Upper lobe of right lung (tissue), 1 donor: ENCODE data around the gene CGNL1. TPM values are rescaled to one million over a fixed set of nuclear protein-coding genes. Genes with fewer than 3 reads are reported as not detected.

Experiments used
- ATAC-seq: fragments of 200-7000 bp; cut with Tn5 transposase; one replicate; pipeline ENCODE4 v1.9.1; 2020; ENCODE audit warnings: mild to moderate bottlenecking, moderate library complexity
- DNase-seq: peaks from one replicate; pipeline ENCODE4 v3.0.0-alpha.2; 2020
- H3K27ac ChIP-seq: fragments of 200-600 bp; one replicate; pipeline ENCODE4 v1.8.0; 2022
- H3K27me3 ChIP-seq: fragments of 200-600 bp; one replicate; pipeline ENCODE4 v1.8.0; 2022; ENCODE audit warnings: mild to moderate bottlenecking
- H3K36me3 ChIP-seq: fragments of 200-600 bp; one replicate; pipeline ENCODE4 v1.8.0; 2022
- H3K4me1 ChIP-seq: fragments of 200-600 bp; one replicate; pipeline ENCODE4 v1.8.0; 2022
- H3K4me3 ChIP-seq: fragments of 200-600 bp; one replicate; pipeline ENCODE4 v1.8.0; 2022; ENCODE audit warnings: mild to moderate bottlenecking
- H3K9me3 ChIP-seq: fragments of 200-600 bp; one replicate; pipeline ENCODE4 v1.8.0; 2022
- intact Hi-C: fragments of 100-400 bp; cut with DNase I; formaldehyde crosslinking; loops from one replicate; pipeline ENCODE4 v1.11.0; 2022
- total RNA-seq: library from RNA; stranded (reverse); fragmentation: NEBNext Ultra II Directional; extraction: Animal tissue kit (Norgen Biotek cat#: 25700); gene quantifications from one replicate; pipeline ENCODE4 v1.2.1, GENCODE V29; 2021
- TF ChIP-seq, protein P1 (sequence below): fragments of 200-600 bp; IDR thresholded peaks from one replicate; pipeline ENCODE4 v1.8.0; 2022; ENCODE audit warnings: antibody characterized with exemption
- donor health status: DM: no; HTN: yes; CAD: no; lungs with severe emphysema.

CGNL1 gene
- total RNA-seq, 1 donor from 2014 or later, result 54.9 TPM

DNA sequence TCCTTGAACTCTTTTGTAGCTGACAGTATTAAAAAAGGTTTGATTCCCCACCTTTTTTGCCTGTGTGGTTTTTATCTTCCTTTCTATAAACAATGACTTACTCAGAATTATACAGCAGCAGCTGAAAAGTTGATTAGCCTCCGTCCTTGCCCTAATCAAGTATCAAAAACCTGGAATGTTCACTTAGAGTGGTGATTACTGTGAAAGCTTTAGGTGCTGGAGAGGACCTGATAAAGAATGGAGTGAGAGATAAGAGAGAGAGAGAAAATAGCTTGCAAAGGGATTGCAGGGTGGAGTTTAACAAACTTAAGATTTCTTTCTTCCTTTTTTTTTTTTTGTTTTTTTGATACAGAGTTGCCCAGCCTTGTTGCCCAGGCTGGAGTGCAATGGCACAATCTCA lies 6.7 kb downstream of the CGNL1 start:
- TF ChIP-seq, protein P1, sequence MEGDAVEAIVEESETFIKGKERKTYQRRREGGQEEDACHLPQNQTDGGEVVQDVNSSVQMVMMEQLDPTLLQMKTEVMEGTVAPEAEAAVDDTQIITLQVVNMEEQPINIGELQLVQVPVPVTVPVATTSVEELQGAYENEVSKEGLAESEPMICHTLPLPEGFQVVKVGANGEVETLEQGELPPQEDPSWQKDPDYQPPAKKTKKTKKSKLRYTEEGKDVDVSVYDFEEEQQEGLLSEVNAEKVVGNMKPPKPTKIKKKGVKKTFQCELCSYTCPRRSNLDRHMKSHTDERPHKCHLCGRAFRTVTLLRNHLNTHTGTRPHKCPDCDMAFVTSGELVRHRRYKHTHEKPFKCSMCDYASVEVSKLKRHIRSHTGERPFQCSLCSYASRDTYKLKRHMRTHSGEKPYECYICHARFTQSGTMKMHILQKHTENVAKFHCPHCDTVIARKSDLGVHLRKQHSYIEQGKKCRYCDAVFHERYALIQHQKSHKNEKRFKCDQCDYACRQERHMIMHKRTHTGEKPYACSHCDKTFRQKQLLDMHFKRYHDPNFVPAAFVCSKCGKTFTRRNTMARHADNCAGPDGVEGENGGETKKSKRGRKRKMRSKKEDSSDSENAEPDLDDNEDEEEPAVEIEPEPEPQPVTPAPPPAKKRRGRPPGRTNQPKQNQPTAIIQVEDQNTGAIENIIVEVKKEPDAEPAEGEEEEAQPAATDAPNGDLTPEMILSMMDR, result no peak
- DNase-seq (no peak), ATAC-seq (no peak)
- Histone ChIP-seq H3K36me3 (no peaks in the 10 kb centered on the region), H3K4me3 (no peak overlapping the region), H3K9me3 (no peaks in the 10 kb centered on the region), H3K27ac (no peak overlapping the region), H3K27me3 (no peaks in the 10 kb centered on the region), H3K4me1 (no peaks in the 10 kb centered on the region)
- intact Hi-C loops, result no loop called here

DNA sequence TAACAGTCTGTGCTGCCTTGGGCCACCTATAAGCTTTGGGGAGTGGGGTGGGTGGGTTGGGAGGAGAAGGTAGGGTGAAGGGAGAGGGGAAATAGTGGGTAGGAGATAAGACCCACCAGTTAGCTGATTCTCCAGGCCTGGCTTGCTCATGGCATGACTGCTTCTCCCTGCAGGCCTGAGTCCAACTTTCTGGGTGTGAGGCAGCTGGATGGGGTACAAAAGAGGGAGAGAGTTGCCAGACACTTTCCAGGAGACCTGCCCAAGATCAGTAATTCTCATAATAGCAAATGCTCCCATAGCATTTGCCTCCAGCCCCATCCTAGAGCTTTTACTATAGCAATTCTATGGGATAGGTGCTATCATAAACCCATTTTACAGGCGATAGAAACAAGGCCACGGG lies 7.7 kb downstream of the CGNL1 start:
- Histone ChIP-seq H3K4me3 (no peak overlapping the region), H3K36me3 (no peaks in the 10 kb centered on the region), H3K27ac (no peak overlapping the region), H3K9me3 (no peaks in the 10 kb centered on the region), H3K27me3 (no peaks in the 10 kb centered on the region), H3K4me1 (peaks cover 3% of the 10 kb centered on the region)
- no peak for ATAC-seq
- intact Hi-C loops, result no loop called here
- TF ChIP-seq, protein P1, result no peak
- DNase-seq, result no peak

- no peaks in the 10 kb centered on the region for H3K27me3 ChIP-seq
- no peak overlapping the region for H3K4me3 ChIP-seq
- H3K9me3 ChIP-seq, result no peaks in the 10 kb centered on the region
- TF ChIP-seq, protein P1, result no peak
- H3K27ac ChIP-seq, result no peak overlapping the region
- ATAC-seq (no peak), DNase-seq (no peak)
- intact Hi-C loops, result no loop called here
- no peaks in the 10 kb centered on the region for H3K36me3 ChIP-seq
- peaks cover 6% of the 10 kb centered on the region for H3K4me1 ChIP-seq
Observed at GRCh38 chr15:57384816-57385215, 8.5 kb downstream of the CGNL1 start.

DNA sequence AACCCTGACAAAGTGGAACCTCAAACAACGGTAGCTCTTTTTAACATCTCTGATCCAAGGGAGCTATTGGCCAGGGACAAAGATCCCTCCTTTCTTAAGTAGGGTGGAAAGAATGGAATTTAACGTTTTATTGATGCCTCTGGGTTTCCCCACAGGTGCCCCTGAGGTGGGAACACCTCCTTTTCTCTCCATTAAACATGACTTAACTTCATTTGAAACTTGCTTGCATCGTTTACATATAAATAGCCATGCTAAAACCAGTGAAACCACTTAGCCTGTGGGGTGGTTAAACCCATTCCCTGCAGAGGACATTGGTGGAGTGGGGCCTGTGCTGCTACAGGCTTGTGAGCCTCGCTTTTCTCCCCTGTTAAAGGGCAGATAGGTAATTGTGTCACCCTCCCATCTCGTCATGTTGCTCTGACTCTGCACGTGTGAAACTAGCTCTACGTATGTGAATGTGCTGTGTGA lies 9.7 kb downstream of the CGNL1 start:
- Histone ChIP-seq H3K9me3 (no peaks in the 10 kb centered on the region), H3K36me3 (no peaks in the 10 kb centered on the region), H3K27me3 (no peaks in the 10 kb centered on the region), H3K27ac (no peak overlapping the region), H3K4me3 (no peak overlapping the region), H3K4me1 (peaks cover 6% of the 10 kb centered on the region)
- DNase-seq (no peak), ATAC-seq (no peak)
- intact Hi-C loops, result no loop called here
- TF ChIP-seq, protein P1, result no peak

- Histone ChIP-seq H3K27me3 (no peaks in the 10 kb centered on the region), H3K4me1 (peaks cover 6% of the 10 kb centered on the region), H3K9me3 (no peaks in the 10 kb centered on the region), H3K4me3 (no peak overlapping the region), H3K36me3 (no peaks in the 10 kb centered on the region), H3K27ac (no peak overlapping the region)
- ATAC-seq (no peak), DNase-seq (no peak)
- intact Hi-C loops, result no loop called here
- TF ChIP-seq, protein P1, result no peak
Observed at GRCh38 chr15:57386976-57387375, 10.7 kb downstream of the CGNL1 start.

- Histone ChIP-seq H3K27me3 (no peaks in the 10 kb centered on the region), H3K4me1 (peaks cover 6% of the 10 kb centered on the region), H3K27ac (peak overlapping the region; percentile 63), H3K4me3 (no peak overlapping the region), H3K36me3 (no peaks in the 10 kb centered on the region), H3K9me3 (no peaks in the 10 kb centered on the region)
- intact Hi-C loops, result no loop called here
- ATAC-seq (peak; percentile 53), DNase-seq (no peak)
- TF ChIP-seq, protein P1, result no peak
Observed at GRCh38 chr15:57387564-57388076, 11.3 kb downstream of the CGNL1 start.
